Epithelial cell of esophagus (primary cell): ENCODE measurements around the gene NFS1.

Experiments
- DNase-seq: peaks from one replicate; pipeline ENCODE4 v3.0.0; 2010; ENCODE audit warnings: low read depth
- H3K4me3 ChIP-seq: 2 replicates; pipeline ENCODE4 v1.5.1; 2011; ENCODE audit warnings: mild to moderate bottlenecking, low read length, control low read depth
- CTCF ChIP-seq: IDR thresholded peaks from 2 replicates; pipeline ENCODE4 v1.5.1; 2011; ENCODE audit warnings: low read depth, mild to moderate bottlenecking, low read length, control low read depth, inconsistent platforms; ENCODE audit not compliant: insufficient read depth; ENCODE audit errors: missing control alignments

The NFS1 gene

GRCh38 chr20:35669681-35670080 is 29.5 kb downstream of the NFS1 start:
- DNase-seq: no peak
- TF ChIP-seq CTCF: no peak
- no peak overlapping the region for H3K4me3 ChIP-seq

- TF ChIP-seq CTCF: no peak
- DNase-seq: no peak
- no peak overlapping the region for H3K4me3 ChIP-seq
Measured at GRCh38 chr20:35669221-35669620, 29.9 kb downstream of the NFS1 start.

- H3K4me3 ChIP-seq: no peak overlapping the region
- no peak for TF ChIP-seq CTCF
- no peak for DNase-seq
Measured at GRCh38 chr20:35665949-35666288, 33.2 kb downstream of the NFS1 start.

GRCh38 chr20:35664466-35665206 is 34.5 kb downstream of the NFS1 start, which contains the start of the genes CPNE1 and RBM12:
TSS of gene CPNE1 (minus strand) at chr20:35664900. CDS start at chr20:35632923, 31,977 bp downstream.
TSS of gene RBM12 (minus strand) at chr20:35664900. CDS start at chr20:35655322, 9,578 bp downstream.
- peak within 1 kb of the TSS; percentile 92 for H3K4me3 ChIP-seq
- no peak for TF ChIP-seq CTCF
- peak; percentile 91 for DNase-seq

GRCh38 chr20:35663516-35664465 is 35.4 kb downstream of the NFS1 start:
- peak overlapping the region; percentile 92 for H3K4me3 ChIP-seq
- TF ChIP-seq CTCF: no peak
- peak; percentile 66 for DNase-seq

GRCh38 chr20:35662551-35662950 is 36.6 kb downstream of the NFS1 start:
- DNase-seq: no peak

More at GRCh38 chr20:35662551-35662950, 36.6 kb downstream of the NFS1 start:
- no peak for TF ChIP-seq CTCF
- H3K4me3 ChIP-seq: peak overlapping the region; percentile 92
